ENCODE measurements around the gene RGS10.

Gene RGS10

GRCh38 chr10:119502618-119503155, 39.8 kb downstream of the RGS10 start:
- no peak overlapping the region for H3K4me3 ChIP-seq (ENCODE audit: low read depth, low read length)
- DNase-seq (ENCODE audit: low read depth, low spot score): no peak
- TF ChIP-seq CTCF (IDR thresholded peaks at IDR 0.05; ENCODE audit: insufficient read depth, low read length, missing control alignments): no peak
- POLR2A ChIA-PET: no interaction called here
- CTCF ChIA-PET: interaction anchor here (1.3 kb wide), 1 partner anchor 296 kb away, joined by 5 read pairs; the partner anchor contains the start of gene GRK5

- CTCF ChIA-PET: interaction anchor here (1.3 kb wide), 1 partner anchor 295 kb away, joined by 5 read pairs; the partner anchor contains the start of gene GRK5
- no peak for DNase-seq (ENCODE audit: low read depth, low spot score)
- H3K4me3 ChIP-seq (ENCODE audit: low read depth, low read length): no peak overlapping the region
- POLR2A ChIA-PET: no interaction called here
- TF ChIP-seq CTCF (IDR thresholded peaks at IDR 0.05; ENCODE audit: insufficient read depth, low read length, missing control alignments): no peak
Measured at GRCh38 chr10:119502209-119502608, 40.3 kb downstream of the RGS10 start.

GRCh38 chr10:119501690-119502089, 40.8 kb downstream of the RGS10 start:
- ChIA-PET POLR2A (no interaction called here), CTCF (interaction anchor here (1.3 kb wide), 1 partner anchor 295 kb away, joined by 5 read pairs; the partner anchor contains the start of gene GRK5)
- no peak overlapping the region for H3K4me3 ChIP-seq (ENCODE audit: low read depth, low read length)
- DNase-seq (ENCODE audit: low read depth, low spot score): no peak
- no peak for TF ChIP-seq CTCF (IDR thresholded peaks at IDR 0.05; ENCODE audit: insufficient read depth, low read length, missing control alignments)

GRCh38 chr10:119500821-119501220, 41.7 kb downstream of the RGS10 start:
- CTCF ChIA-PET: interaction anchor here (1.0 to 3.4 kb wide), 5 partner anchors 10 to 301 kb away, joined by 3 to 36 read pairs (median 4); no protein-coding TSS in a partner anchor
- no peak for DNase-seq (ENCODE audit: low read depth, low spot score)
- POLR2A ChIA-PET: interaction anchor here (2.3 kb wide), 1 partner anchor 42 kb away, joined by 8 read pairs; the partner anchor contains the start of gene RGS10
- TF ChIP-seq CTCF (IDR thresholded peaks at IDR 0.05; ENCODE audit: insufficient read depth, low read length, missing control alignments): no peak
- no peak overlapping the region for H3K4me3 ChIP-seq (ENCODE audit: low read depth, low read length)

- CTCF ChIA-PET: interaction anchor here (1.0 to 3.4 kb wide), 7 partner anchors 10 to 301 kb away, joined by 3 to 36 read pairs (median 4); no protein-coding TSS in a partner anchor
- POLR2A ChIA-PET: interaction anchor here (2.3 kb wide), 1 partner anchor 43 kb away, joined by 8 read pairs; the partner anchor contains the start of gene RGS10
Measured at GRCh38 chr10:119500123-119500795, 42.3 kb downstream of the RGS10 start.

More at GRCh38 chr10:119500123-119500795, 42.3 kb downstream of the RGS10 start:
- no peak for DNase-seq (ENCODE audit: low read depth, low spot score)
- no peak overlapping the region for H3K4me3 ChIP-seq (ENCODE audit: low read depth, low read length)
- no peak for TF ChIP-seq CTCF (IDR thresholded peaks at IDR 0.05; ENCODE audit: insufficient read depth, low read length, missing control alignments)
